ENCODE data around the gene RASSF10. TPM values are rescaled to one million over a fixed set of nuclear protein-coding genes. Genes with fewer than 3 reads are reported as not detected.

The RASSF10 gene
- polyA plus RNA-seq, 3 donors, result not detected

DNA sequence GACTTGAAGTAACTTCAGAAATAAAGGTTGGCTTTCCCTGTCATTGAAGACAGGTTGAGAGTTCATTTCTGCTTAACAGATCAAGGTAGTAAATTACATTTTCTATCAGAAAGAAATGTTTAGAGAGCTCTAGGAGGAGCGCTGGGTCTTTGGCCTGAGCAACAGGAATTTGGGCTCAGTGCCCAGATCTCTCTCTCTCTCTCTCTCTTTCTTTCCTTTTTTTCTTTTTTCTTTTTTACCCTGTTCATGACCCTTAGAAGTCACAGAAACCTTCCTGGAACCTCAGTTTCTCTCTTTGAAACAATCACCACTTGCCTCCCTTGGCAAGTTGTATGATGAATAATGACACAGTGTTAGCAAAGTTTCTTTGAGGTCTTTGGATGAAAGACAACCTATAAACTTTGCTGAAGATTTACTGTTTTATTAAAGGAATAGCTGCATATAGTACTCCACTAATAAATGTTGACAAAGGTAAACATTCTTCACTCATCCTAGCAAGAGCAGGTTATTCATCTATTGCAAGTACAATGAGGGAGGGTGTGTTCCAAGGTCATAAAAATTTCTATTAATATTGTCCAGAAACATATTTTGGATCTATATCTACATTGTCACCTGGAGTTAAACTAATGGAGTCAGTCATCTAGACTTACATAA lies 35.5 kb upstream of the RASSF10 start:
- intact Hi-C loops (cut with micrococcal nuclease), result no loop called here
- peaks cover 1 to 2% (median 2%) of the 10 kb centered on the region in 3 donors for H3K27me3 Mint-ChIP-seq (ENCODE audit: low read depth in 3 of 3)
- Histone ChIP-seq H3K27ac (ENCODE audit: low read depth in 1 of 2, low read length in 2 of 2) (no peak overlapping the region), H3K36me3 (replicated peaks in 1 of 2; ENCODE audit: control insufficient read depth in 1 of 2, insufficient read depth in 2 of 2, low read length in 2 of 2) (no peaks in the 10 kb centered on the region), H3K79me2 (ENCODE audit: insufficient read depth, low read length) (no peaks in the 10 kb centered on the region), H3K27me3 (ENCODE audit: control insufficient read depth in 2 of 2, insufficient read depth in 2 of 2, low read length in 2 of 2) (no peaks in the 10 kb centered on the region), H3K9me3 (replicated peaks in 1 of 2; ENCODE audit: control insufficient read depth in 1 of 2, insufficient read depth in 1 of 2, low read length in 2 of 2) (no peaks in the 10 kb centered on the region), H3K9ac (ENCODE audit: insufficient read depth, low read length, poor library complexity, severe bottlenecking) (no peak overlapping the region), H3K4me1 (ENCODE audit: control insufficient read depth in 1 of 2, insufficient read depth in 2 of 2, low read length in 2 of 2) (peaks cover 8 to 10% of the 10 kb centered on the region in 2 donors), H3K4me2 (replicated peaks; ENCODE audit: extremely low read depth, low read length, poor library complexity, severe bottlenecking) (no peak overlapping the region), H4K20me1 (ENCODE audit: insufficient read depth, low read length) (no peaks in the 10 kb centered on the region), H2AFZ (ENCODE audit: insufficient read depth, low read depth, low read length, poor library complexity, severe bottlenecking) (no peak overlapping the region), H3K4me3 (replicated peaks in 1 of 3; ENCODE audit: low read depth in 2 of 3, low read length in 3 of 3) (no peak overlapping the region)
- no peak for DNase-seq
- H3K27ac Mint-ChIP-seq, result no peak overlapping the region
- H3K9me3 Mint-ChIP-seq, result no peaks in the 10 kb centered on the region
- H3K4me3 Mint-ChIP-seq, result no peak overlapping the region
- WGBS (ENCODE audit: insufficient coverage), result 100% methylated on average over 1 of the region's 1 CpG
- no peaks in the 10 kb centered on the region for H3K36me3 Mint-ChIP-seq
- TF ChIP-seq, protein P1, sequence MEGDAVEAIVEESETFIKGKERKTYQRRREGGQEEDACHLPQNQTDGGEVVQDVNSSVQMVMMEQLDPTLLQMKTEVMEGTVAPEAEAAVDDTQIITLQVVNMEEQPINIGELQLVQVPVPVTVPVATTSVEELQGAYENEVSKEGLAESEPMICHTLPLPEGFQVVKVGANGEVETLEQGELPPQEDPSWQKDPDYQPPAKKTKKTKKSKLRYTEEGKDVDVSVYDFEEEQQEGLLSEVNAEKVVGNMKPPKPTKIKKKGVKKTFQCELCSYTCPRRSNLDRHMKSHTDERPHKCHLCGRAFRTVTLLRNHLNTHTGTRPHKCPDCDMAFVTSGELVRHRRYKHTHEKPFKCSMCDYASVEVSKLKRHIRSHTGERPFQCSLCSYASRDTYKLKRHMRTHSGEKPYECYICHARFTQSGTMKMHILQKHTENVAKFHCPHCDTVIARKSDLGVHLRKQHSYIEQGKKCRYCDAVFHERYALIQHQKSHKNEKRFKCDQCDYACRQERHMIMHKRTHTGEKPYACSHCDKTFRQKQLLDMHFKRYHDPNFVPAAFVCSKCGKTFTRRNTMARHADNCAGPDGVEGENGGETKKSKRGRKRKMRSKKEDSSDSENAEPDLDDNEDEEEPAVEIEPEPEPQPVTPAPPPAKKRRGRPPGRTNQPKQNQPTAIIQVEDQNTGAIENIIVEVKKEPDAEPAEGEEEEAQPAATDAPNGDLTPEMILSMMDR (IDR thresholded peaks at IDR 0.05), result no peak
- no peaks in the 10 kb centered on the region for H3K4me1 Mint-ChIP-seq

DNA sequence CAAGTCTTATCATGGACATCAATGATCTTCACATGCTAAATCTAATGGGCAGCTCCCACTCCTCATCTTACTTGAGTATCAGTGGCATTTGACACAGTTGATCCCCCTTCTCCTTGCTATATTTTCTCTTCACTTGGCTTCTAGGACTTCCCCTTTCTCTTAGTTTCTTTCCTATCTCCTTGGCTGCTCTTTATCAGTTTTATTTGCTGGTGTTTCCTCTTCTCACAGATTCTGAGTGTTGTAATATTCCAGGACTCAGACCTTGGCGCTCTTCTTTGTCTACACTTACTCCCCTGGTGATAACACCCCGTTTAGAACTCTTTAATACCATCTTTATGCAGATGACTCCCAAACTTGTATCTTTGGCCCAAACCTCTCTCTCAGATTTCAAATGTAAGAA lies 33.9 kb upstream of the RASSF10 start:
- no peak overlapping the region for H3K27ac ChIP-seq (ENCODE audit: low read depth in 1 of 2, low read length in 2 of 2)
- H3K79me2 ChIP-seq (ENCODE audit: insufficient read depth, low read length), result no peaks in the 10 kb centered on the region
- no peaks in the 10 kb centered on the region for H3K9me3 ChIP-seq (replicated peaks in 1 of 2; ENCODE audit: control insufficient read depth in 1 of 2, insufficient read depth in 1 of 2, low read length in 2 of 2)
- 0% methylated on average over 2 of the region's 2 CpGs for WGBS (ENCODE audit: insufficient coverage)
- Mint-ChIP-seq H3K9me3 (no peaks in the 10 kb centered on the region), H3K36me3 (no peaks in the 10 kb centered on the region), H3K4me3 (no peak overlapping the region), H3K4me1 (peaks cover 12% of the 10 kb centered on the region), H3K27ac (no peak overlapping the region), H3K27me3 (ENCODE audit: low read depth in 3 of 3) (peaks cover 1 to 2% (median 2%) of the 10 kb centered on the region in 3 donors)
- no peak overlapping the region for H3K4me3 ChIP-seq (replicated peaks in 1 of 3; ENCODE audit: low read depth in 2 of 3, low read length in 3 of 3)
- no peaks in the 10 kb centered on the region for H3K36me3 ChIP-seq (replicated peaks in 1 of 2; ENCODE audit: control insufficient read depth in 1 of 2, insufficient read depth in 2 of 2, low read length in 2 of 2)
- intact Hi-C loops (cut with micrococcal nuclease), result no loop called here
- peaks cover 11 to 19% of the 10 kb centered on the region in 2 donors for H3K4me1 ChIP-seq (ENCODE audit: control insufficient read depth in 1 of 2, insufficient read depth in 2 of 2, low read length in 2 of 2)
- H3K4me2 ChIP-seq (replicated peaks; ENCODE audit: extremely low read depth, low read length, poor library complexity, severe bottlenecking), result no peak overlapping the region
- H2AFZ ChIP-seq (ENCODE audit: insufficient read depth, low read depth, low read length, poor library complexity, severe bottlenecking), result no peak overlapping the region
- TF ChIP-seq, protein P1 (IDR thresholded peaks at IDR 0.05), result no peak
- H3K9ac ChIP-seq (ENCODE audit: insufficient read depth, low read length, poor library complexity, severe bottlenecking), result no peak overlapping the region
- no peaks in the 10 kb centered on the region for H4K20me1 ChIP-seq (ENCODE audit: insufficient read depth, low read length)
- no peak for DNase-seq
- no peaks in the 10 kb centered on the region for H3K27me3 ChIP-seq (ENCODE audit: control insufficient read depth in 2 of 2, insufficient read depth in 2 of 2, low read length in 2 of 2)
